H9 (cell line): ENCODE measurements around the gene LAMA3. TPM values are rescaled to one million over a fixed set of nuclear protein-coding genes. Genes with fewer than 3 reads are reported as not detected.

ENCODE experiments used
- DNase-seq: peaks from one replicate; pipeline ENCODE4 v3.0.0-alpha.2; 2017
- H2AFZ ChIP-seq: one replicate; pipeline ENCODE4 v1.6.1; 2013; ENCODE audit warnings: mild to moderate bottlenecking, low read length, control low read depth, moderate library complexity
- H2AK5ac ChIP-seq: 2 replicates; pipeline ENCODE4 v1.6.1; 2013; ENCODE audit warnings: low read length, control low read depth, mixed read lengths; ENCODE audit not compliant: insufficient read length
- H2BK120ac ChIP-seq: one replicate; pipeline ENCODE4 v1.6.1; 2013; ENCODE audit warnings: low read depth, mild to moderate bottlenecking, low read length, control low read depth, inconsistent platforms; ENCODE audit not compliant: poor library complexity, severe bottlenecking
- H2BK12ac ChIP-seq: 2 replicates; pipeline ENCODE4 v1.6.1; 2013; ENCODE audit warnings: low read length, control low read depth, mixed read lengths, low read depth; ENCODE audit not compliant: insufficient read length
- H2BK15ac ChIP-seq: 2 replicates; pipeline ENCODE4 v1.6.1; 2013; ENCODE audit warnings: low read depth, low read length, control low read depth
- H2BK20ac ChIP-seq: one replicate; pipeline ENCODE4 v1.6.1; 2013; ENCODE audit warnings: low read depth, mild to moderate bottlenecking, low read length, control low read depth, inconsistent platforms; ENCODE audit not compliant: poor library complexity, severe bottlenecking
- H2BK5ac ChIP-seq: 2 replicates; pipeline ENCODE4 v1.6.1; 2013; ENCODE audit warnings: low read length, control low read depth, mixed read lengths; ENCODE audit not compliant: insufficient read length
- H3K14ac ChIP-seq: 2 replicates; pipeline ENCODE4 v1.6.1; 2013; ENCODE audit warnings: low read length, control low read depth; ENCODE audit not compliant: insufficient read depth
- H3K18ac ChIP-seq: 2 replicates; pipeline ENCODE4 v1.6.1; 2013; ENCODE audit warnings: low read depth, mild to moderate bottlenecking, mixed read lengths, low read length, control low read depth; ENCODE audit not compliant: insufficient read length
- H3K23ac ChIP-seq: 2 replicates; pipeline ENCODE4 v1.6.1; 2013; ENCODE audit warnings: low read length, control low read depth, mixed read lengths, low read depth; ENCODE audit not compliant: insufficient read length
- H3K23me2 ChIP-seq: 2 replicates; pipeline ENCODE4 v1.6.1; 2013; ENCODE audit warnings: low read depth, mild to moderate bottlenecking, mixed read lengths, low read length, control low read depth; ENCODE audit not compliant: insufficient read length, poor library complexity, severe bottlenecking
- H3K27ac ChIP-seq: 2 replicates; pipeline ENCODE4 v1.5.1; 2013; ENCODE audit warnings: low read length, control low read depth, mixed read lengths, low read depth; ENCODE audit not compliant: insufficient read length
- H3K27me3 ChIP-seq: 2 replicates; pipeline ENCODE4 v1.6.1; 2013; ENCODE audit warnings: low read length, control low read depth, inconsistent platforms; ENCODE audit not compliant: insufficient read depth
- H3K4ac ChIP-seq: 2 replicates; pipeline ENCODE4 v1.6.1; 2013; ENCODE audit warnings: low read depth, mild to moderate bottlenecking, control low read depth, inconsistent platforms, low read length, moderate library complexity
- H3K4me1 ChIP-seq: 2 replicates; pipeline ENCODE4 v1.6.1; 2013; ENCODE audit warnings: low read length, control low read depth, inconsistent platforms; ENCODE audit not compliant: insufficient read depth
- H3K4me2 ChIP-seq: 2 replicates; pipeline ENCODE4 v1.6.1; 2013; ENCODE audit warnings: low read length, control low read depth, mixed read lengths; ENCODE audit not compliant: insufficient read length, insufficient read depth
- H3K56ac ChIP-seq: 2 replicates; pipeline ENCODE4 v1.6.1; 2013; ENCODE audit warnings: low read depth, mild to moderate bottlenecking, mixed read lengths, low read length, control low read depth; ENCODE audit not compliant: insufficient read length
- H3K79me1 ChIP-seq: 2 replicates; pipeline ENCODE4 v1.6.1; 2013; ENCODE audit warnings: low read depth, mild to moderate bottlenecking, moderate library complexity, low read length, control low read depth, inconsistent platforms; ENCODE audit not compliant: insufficient read depth, poor library complexity, severe bottlenecking
- H3K79me2 ChIP-seq: 2 replicates; pipeline ENCODE4 v1.6.1; 2013; ENCODE audit warnings: low read length, control low read depth, inconsistent platforms; ENCODE audit not compliant: insufficient read depth
- H3K9ac ChIP-seq: 2 replicates; pipeline ENCODE4 v1.6.1; 2013; ENCODE audit warnings: low read length, control low read depth, mixed read lengths; ENCODE audit not compliant: insufficient read length; ENCODE audit errors: extremely low read depth
- H3K9me3 ChIP-seq: one replicate; pipeline ENCODE4 v1.6.1; 2013; ENCODE audit warnings: low read depth, low read length, inconsistent platforms; ENCODE audit not compliant: control insufficient read depth
- H3T11ph ChIP-seq: one replicate; pipeline ENCODE4 v1.6.1; 2013; ENCODE audit warnings: mild to moderate bottlenecking, low read length, control low read depth, inconsistent platforms
- H4K20me1 ChIP-seq: one replicate; pipeline ENCODE4 v1.6.1; 2013; ENCODE audit not compliant: control insufficient read depth, insufficient read length, insufficient read depth
- H4K5ac ChIP-seq: 2 replicates; pipeline ENCODE4 v1.6.1; 2013; ENCODE audit warnings: low read depth, mild to moderate bottlenecking, mixed read lengths, low read length, control low read depth; ENCODE audit not compliant: insufficient read length
- H4K8ac ChIP-seq: replicated peaks from 2 replicates; pipeline ENCODE4 v1.6.1; 2013; ENCODE audit warnings: low read length, control low read depth, mixed read lengths, low read depth; ENCODE audit not compliant: insufficient read length
- H4K91ac ChIP-seq: 2 replicates; pipeline ENCODE4 v1.6.1; 2013; ENCODE audit warnings: low read depth, mild to moderate bottlenecking, moderate library complexity, mixed read lengths, low read length, control low read depth; ENCODE audit not compliant: insufficient read length
- H3K27ac Mint-ChIP-seq, 3 experiments: 2 replicates in 2 of 3; 3 replicates in 1 of 3; pipeline ENCODE4 v1.8.0; 2020 to 2021; ENCODE audit warnings: mixed read lengths in 3 of 3, mild to moderate bottlenecking in 1 of 3, moderate library complexity in 1 of 3
- H3K27me3 Mint-ChIP-seq: 2 replicates; pipeline ENCODE4 v1.8.0; 2021; ENCODE audit warnings: low read depth, mild to moderate bottlenecking, moderate library complexity, mixed read lengths
- H3K36me3 Mint-ChIP-seq, 3 experiments: 2 replicates in 2 of 3; 3 replicates in 1 of 3; pipeline ENCODE4 v1.8.0; 2020 to 2021; ENCODE audit warnings: low read depth in 3 of 3, mixed read lengths in 3 of 3; ENCODE audit not compliant: insufficient read depth in 1 of 3
- H3K4me1 Mint-ChIP-seq, 2 experiments: 2 replicates each; pipeline ENCODE4 v1.8.0; 2020; ENCODE audit warnings: mixed read lengths in 2 of 2
- H3K4me3 Mint-ChIP-seq, 2 experiments: 2 replicates in 1 of 2; 3 replicates in 1 of 2; pipeline ENCODE4 v1.8.0; 2020 to 2021; ENCODE audit warnings: mild to moderate bottlenecking in 2 of 2, mixed read lengths in 2 of 2, moderate library complexity in 1 of 2
- H3K9me3 Mint-ChIP-seq, 2 experiments: 2 replicates in 1 of 2; 3 replicates in 1 of 2; pipeline ENCODE4 v1.8.0; 2020; ENCODE audit warnings: mild to moderate bottlenecking in 2 of 2, mixed read lengths in 2 of 2, moderate library complexity in 1 of 2
- CTCF ChIP-seq: fragments of 200-600 bp; sonication (generic); conservative IDR thresholded peaks from 3 replicates; pipeline ENCODE4 v1.8.0; 2021; ENCODE audit warnings: antibody characterized with exemption, mild to moderate bottlenecking
- WGBS: extraction: QIAGEN DNeasy Blood & Tissue Kit; methylation state at CpG from one replicate; pipeline ENCODE4 v1.1.7; 2013; ENCODE audit warnings: missing lambda C conversion rate, low lambda C conversion rate, mixed read lengths; ENCODE audit not compliant: insufficient read length; ENCODE audit errors: extremely low coverage; 5-methylcytosine and 5-hydroxymethylcytosine counted together
- total RNA-seq: library from RNA; stranded (reverse); gene quantifications from 2 replicates; pipeline ENCODE4 v1.2.1, GENCODE V29; 2021

LAMA3 gene
- total RNA-seq, 1 experiment from 2014 or later = 0.33 TPM

- Histone ChIP-seq H3K9me3 (no peaks in the 10 kb centered on the region), H3T11ph (no peak overlapping the region), H3K27me3 (no peaks in the 10 kb centered on the region), H4K8ac (no peak overlapping the region), H2AK5ac (no peak overlapping the region), H4K91ac (no peak overlapping the region), H2BK15ac (no peak overlapping the region), H3K4ac (no peak overlapping the region), H3K4me2 (no peak overlapping the region), H2BK5ac (no peak overlapping the region), H3K14ac (no peak overlapping the region), H3K23ac (no peak overlapping the region), H3K4me1 (no peaks in the 10 kb centered on the region), H3K79me2 (no peaks in the 10 kb centered on the region), H3K23me2 (no peaks in the 10 kb centered on the region), H3K56ac (no peak overlapping the region), H3K27ac (no peak overlapping the region), H2AFZ (no peak overlapping the region), H2BK20ac (no peak overlapping the region), H2BK12ac (no peak overlapping the region), H3K9ac (no peak overlapping the region), H4K5ac (no peak overlapping the region), H2BK120ac (no peak overlapping the region), H4K20me1 (no peaks in the 10 kb centered on the region), H3K79me1 (no peaks in the 10 kb centered on the region), H3K18ac (no peak overlapping the region)
- no peak for TF ChIP-seq CTCF
- H3K36me3 Mint-ChIP-seq = peaks cover 0 to 2% (median 0%) of the 10 kb centered on the region in 3 experiments; a peak in 2 of 7 replicates
- peaks cover 2 to 3% of the 10 kb centered on the region in 2 experiments; a peak in 1 of 4 replicates for H3K4me1 Mint-ChIP-seq
- H3K27ac Mint-ChIP-seq = no peak overlapping the region
- H3K4me3 Mint-ChIP-seq = no peak overlapping the region
- no peak for DNase-seq
- no peaks in the 10 kb centered on the region; the same call in 1 of the 2 replicates for H3K27me3 Mint-ChIP-seq
- no CpG with 5 or more reads among the region's 2 CpGs for WGBS
- H3K9me3 Mint-ChIP-seq = peaks cover 3% of the 10 kb centered on the region in 2 experiments; a peak in 1 of 5 replicates
Measured at GRCh38 chr18:23802817-23803216, 113.6 kb downstream of the LAMA3 start.
